SK-N-SH (cell line): ENCODE data around the gene KPTN. TPM values are rescaled to one million over a fixed set of nuclear protein-coding genes. Genes with fewer than 3 reads are reported as not detected.

Experiments used
- CTCF ChIA-PET: fragments of 300-600, 350-600 bp; formaldehyde crosslinking; extraction: SDS; loops from one replicate; lab custom pipeline; 2021; lab: Yijun Ruan, JAX
- POLR2A ChIA-PET: fragments of 350-600 bp; sonication (Branson Sonifier 250); formaldehyde crosslinking; extraction: SDS; loops from one replicate; lab custom pipeline; 2020; ENCODE audit warnings: antibody characterized with exemption, inconsistent platforms; lab: Yijun Ruan, JAX
- DNase-seq: peaks from one replicate; pipeline ENCODE4 v3.0.0; 2012
- H2AFZ ChIP-seq: fragments of 200-600 bp; sonication (generic); 2 replicates; pipeline ENCODE4 v1.8.1; 2016; ENCODE audit warnings: antibody characterized with exemption, mild to moderate bottlenecking, low read depth
- H3F3A ChIP-seq: fragments of 200-600 bp; sonication (generic); replicated peaks from 2 replicates; pipeline ENCODE3; 2016; ENCODE audit warnings: antibody characterized with exemption, mild to moderate bottlenecking; ENCODE audit not compliant: insufficient read depth
- H3K27ac ChIP-seq, 2 experiments: fragments of 200-500 bp in 1 of 2; fragments of 200-600 bp in 1 of 2; sonication (Bioruptor generic) in 1 of 2; sonication (generic), shearing (Covaris generic) in 1 of 2; 2 replicates each; pipeline versions ENCODE4 v1.5.1 to v1.6.1; 2014 to 2016; ENCODE audit warnings: low read depth in 2 of 2, inconsistent platforms in 1 of 2, low read length in 1 of 2, mild to moderate bottlenecking in 1 of 2, mixed read lengths in 1 of 2
- H3K27me3 ChIP-seq: fragments of 200-600 bp; sonication (generic), shearing (Covaris generic); 2 replicates; pipeline ENCODE4 v1.6.1; 2016; ENCODE audit warnings: mixed run types; ENCODE audit not compliant: insufficient read depth
- H3K36me3 ChIP-seq, 2 experiments: fragments of 200-500 bp in 1 of 2; fragments of 200-600 bp in 1 of 2; sonication (Bioruptor generic) in 1 of 2; sonication (generic) in 1 of 2; replicated peaks in 1 of 2; 2 replicates each; pipeline versions ENCODE3 to v1.5.1; 2014 to 2016; ENCODE audit warnings: low read length in 1 of 2, mild to moderate bottlenecking in 1 of 2; ENCODE audit not compliant: insufficient read depth in 2 of 2, control insufficient read depth in 1 of 2
- H3K4me1 ChIP-seq, 2 experiments: fragments of 200-500 bp in 1 of 2; fragments of 200-600 bp in 1 of 2; sonication (Bioruptor generic) in 1 of 2; sonication (generic), shearing (Covaris generic) in 1 of 2; 2 replicates each; pipeline versions ENCODE4 v1.5.1 to v1.6.1; 2014 to 2016; ENCODE audit warnings: low read depth in 1 of 2, low read length in 1 of 2, mixed run types in 1 of 2; ENCODE audit not compliant: insufficient read depth in 2 of 2, control insufficient read depth in 1 of 2
- H3K4me2 ChIP-seq: fragments of 200-600 bp; sonication (generic), shearing (Covaris generic); 2 replicates; pipeline ENCODE4 v1.6.1; 2017; ENCODE audit warnings: mixed run types
- H3K4me3 ChIP-seq, 2 experiments: fragments of 200-500 bp in 1 of 2; fragments of 200-600 bp in 1 of 2; sonication (Bioruptor generic) in 1 of 2; sonication (generic), shearing (Covaris generic) in 1 of 2; 2 replicates each; pipeline versions ENCODE4 v1.5.1 to v1.8.1; 2014 to 2016; ENCODE audit warnings: low read depth in 2 of 2, inconsistent platforms in 1 of 2, low read length in 1 of 2, mild to moderate bottlenecking in 1 of 2, mixed read lengths in 1 of 2, moderate library complexity in 1 of 2
- H3K79me2 ChIP-seq: fragments of 200-600 bp; sonication (generic); 2 replicates; pipeline ENCODE4 v1.8.1; 2017; ENCODE audit warnings: mild to moderate bottlenecking; ENCODE audit not compliant: insufficient read depth
- H3K9ac ChIP-seq: fragments of 200-600 bp; sonication (generic); 2 replicates; pipeline ENCODE4 v1.6.1; 2017; ENCODE audit warnings: mixed run types
- H3K9me2 ChIP-seq: fragments of 200-600 bp; sonication (generic); 2 replicates; pipeline ENCODE4 v1.6.1; 2017; ENCODE audit warnings: mixed run types
- H3K9me3 ChIP-seq: fragments of 200-600 bp; sonication (generic); 2 replicates; pipeline ENCODE4 v1.6.1; 2017; ENCODE audit warnings: mixed run types, mild to moderate bottlenecking, moderate library complexity
- H4K20me1 ChIP-seq: fragments of 200-600 bp; sonication (generic); 2 replicates; pipeline ENCODE4 v1.6.1; 2017; ENCODE audit warnings: mild to moderate bottlenecking, mixed run types; ENCODE audit not compliant: insufficient read depth
- CTCF ChIP-seq: fragments of 200-600 bp; sonication (generic); IDR thresholded peaks from 2 replicates; pipeline ENCODE4 v1.6.1; 2017; ENCODE audit warnings: antibody characterized with exemption, mild to moderate bottlenecking, moderate library complexity
- ELF1 ChIP-seq: IDR thresholded peaks from 2 replicates; pipeline ENCODE4 v1.4.0; 2012
- FOSL2 ChIP-seq: IDR thresholded peaks from 2 replicates; pipeline ENCODE4 v1.4.0; 2012; ENCODE audit warnings: low read depth, mild to moderate bottlenecking, moderate library complexity, borderline replicate concordance
- FOXJ3 ChIP-seq: sonication (generic); formaldehyde crosslinking; IDR thresholded peaks from 2 replicates; pipeline ENCODE4 v1.5.1; 2020; ENCODE audit warnings: mild to moderate bottlenecking, missing genetic modification reagents
- FOXM1 ChIP-seq: IDR thresholded peaks from 2 replicates; pipeline ENCODE4 v1.4.0; 2012; ENCODE audit warnings: low read depth, mild to moderate bottlenecking
- GABPA ChIP-seq: IDR thresholded peaks from 2 replicates; pipeline ENCODE4 v1.4.0; 2012; ENCODE audit warnings: low read depth, mild to moderate bottlenecking
- MEF2A ChIP-seq: IDR thresholded peaks from 2 replicates; pipeline ENCODE4 v1.4.0; 2012; ENCODE audit warnings: low read depth, borderline replicate concordance
- MXI1 ChIP-seq: IDR thresholded peaks from 2 replicates; pipeline ENCODE4 v1.6.1; 2012; ENCODE audit warnings: mild to moderate bottlenecking, low read depth, low read length, improper control_type of control experiment
- NRF1 ChIP-seq: IDR thresholded peaks from 2 replicates; pipeline ENCODE4 v1.6.1; 2012; ENCODE audit warnings: low read depth, mild to moderate bottlenecking, low read length
- POLR2AphosphoS5 ChIP-seq: IDR thresholded peaks from 2 replicates; pipeline ENCODE4 v1.6.1; 2012; ENCODE audit warnings: low read depth, low read length
- RAD21 ChIP-seq: IDR thresholded peaks from 2 replicates; pipeline ENCODE4 v1.6.1; 2012; ENCODE audit warnings: mild to moderate bottlenecking, low read length
- RXRA ChIP-seq: IDR thresholded peaks from 2 replicates; pipeline ENCODE4 v1.4.0; 2012; ENCODE audit warnings: low read depth, mild to moderate bottlenecking, borderline replicate concordance
- SIN3A ChIP-seq: IDR thresholded peaks from 2 replicates; pipeline ENCODE4 v1.6.1; 2012; ENCODE audit warnings: low read depth, mild to moderate bottlenecking, low read length, moderate library complexity, borderline replicate concordance
- TEAD4 ChIP-seq: IDR thresholded peaks from 2 replicates; pipeline ENCODE4 v1.4.0; 2012; ENCODE audit warnings: mild to moderate bottlenecking, borderline replicate concordance; ENCODE audit not compliant: insufficient read depth
- YY1 ChIP-seq: IDR thresholded peaks from 2 replicates; pipeline ENCODE4 v1.4.0; 2012; ENCODE audit warnings: low read depth, mild to moderate bottlenecking
- WGBS: methylation state at CpG from one replicate; pipeline ENCODE4 v1.1.6; 2017; ENCODE audit warnings: low lambda C conversion rate; 5-methylcytosine and 5-hydroxymethylcytosine counted together
- polyA plus RNA-seq, 3 experiments: library from polyadenylated mRNA; depleted of rRNA; stranded (reverse); fragments of >200 nt; gene quantifications; 2 replicates each; pipeline ENCODE4 v1.2.3, GENCODE V29; 2012
- TF ChIP-seq, protein P1 (sequence below): fragments of 150-350 bp; IDR thresholded peaks from 2 replicates; pipeline ENCODE4 v1.6.1; 2017; ENCODE audit warnings: antibody characterized with exemption, low read length, low read depth, borderline replicate concordance
- TF ChIP-seq, protein P2 (sequence below): IDR thresholded peaks from 2 replicates; pipeline ENCODE4 v1.6.1; 2012; ENCODE audit warnings: mild to moderate bottlenecking, low read depth, low read length, moderate library complexity
- TF ChIP-seq, protein P3 (sequence below): IDR thresholded peaks from 2 replicates; pipeline ENCODE4 v1.4.0; 2012; ENCODE audit warnings: low read depth, borderline replicate concordance
- TF ChIP-seq, protein P4 (sequence below): IDR thresholded peaks from 2 replicates; pipeline ENCODE4 v1.4.0; 2012; ENCODE audit warnings: low read depth, borderline replicate concordance

KPTN gene
- polyA plus RNA-seq, 1 of the 3 experiments (the other 2 are of a cell fraction): 15.8 TPM

DNA sequence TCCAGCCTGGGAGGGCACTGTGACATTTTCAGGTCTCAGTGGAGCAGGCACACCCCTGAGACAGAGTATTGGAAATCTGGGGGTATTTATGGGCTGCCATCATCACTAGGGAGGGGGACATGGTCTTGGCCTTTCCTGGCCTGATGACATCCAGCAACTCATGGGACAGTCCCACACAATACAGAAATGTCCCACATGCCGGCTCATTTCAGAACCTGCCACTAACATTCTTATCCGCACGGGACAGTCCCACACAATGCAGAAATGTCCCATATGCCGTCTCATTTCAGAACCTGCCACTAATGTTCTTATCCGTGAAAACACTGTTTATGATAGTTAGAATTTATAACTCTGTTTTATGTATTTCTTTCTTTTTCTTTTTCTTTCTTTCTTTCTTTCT is 22.1 kb downstream of the KPTN start:
- H3K27me3 ChIP-seq: no peaks in the 10 kb centered on the region; the same call in 1 of the 2 replicates
- no peaks in the 10 kb centered on the region for H3K36me3 ChIP-seq
- ChIA-PET POLR2A (no interaction called here), CTCF (interaction anchor here (1.3 kb wide), 1 partner anchor 25 kb away, joined by 4 read pairs; no protein-coding TSS in a partner anchor)
- no peak overlapping the region for H3K4me2 ChIP-seq
- H3F3A ChIP-seq: no peaks in the 10 kb centered on the region
- no peak for DNase-seq
- no peaks in the 10 kb centered on the region for H3K9me3 ChIP-seq
- H4K20me1 ChIP-seq: no peaks in the 10 kb centered on the region
- no peak overlapping the region for H2AFZ ChIP-seq
- H3K4me3 ChIP-seq: no peak overlapping the region
- TF ChIP-seq FOSL2: no peak
- TF ChIP-seq, protein P1, sequence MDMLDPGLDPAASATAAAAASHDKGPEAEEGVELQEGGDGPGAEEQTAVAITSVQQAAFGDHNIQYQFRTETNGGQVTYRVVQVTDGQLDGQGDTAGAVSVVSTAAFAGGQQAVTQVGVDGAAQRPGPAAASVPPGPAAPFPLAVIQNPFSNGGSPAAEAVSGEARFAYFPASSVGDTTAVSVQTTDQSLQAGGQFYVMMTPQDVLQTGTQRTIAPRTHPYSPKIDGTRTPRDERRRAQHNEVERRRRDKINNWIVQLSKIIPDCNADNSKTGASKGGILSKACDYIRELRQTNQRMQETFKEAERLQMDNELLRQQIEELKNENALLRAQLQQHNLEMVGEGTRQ: no peak
- no peak for TF ChIP-seq TEAD4
- TF ChIP-seq, all 33 proteins: peak for 0
- Histone ChIP-seq H3K4me1 (no peaks in the 10 kb centered on the region; a peak in 1 of 4 replicates), H3K27ac (no peak overlapping the region), H3K79me2 (no peaks in the 10 kb centered on the region), H3K9ac (no peak overlapping the region), H3K9me2 (no peaks in the 10 kb centered on the region)
- 80% methylated on average over 5 of the region's 5 CpGs for WGBS

- WGBS: 85% methylated on average over 14 of the region's 14 CpGs
- Histone ChIP-seq H3K27me3 (no peaks in the 10 kb centered on the region; the same call in 1 of the 2 replicates), H3K9ac (no peak overlapping the region), H3K4me3 (no peak overlapping the region), H3K9me3 (no peaks in the 10 kb centered on the region), H3F3A (no peaks in the 10 kb centered on the region), H3K4me1 (no peaks in the 10 kb centered on the region), H3K9me2 (no peaks in the 10 kb centered on the region), H3K4me2 (no peak overlapping the region), H3K79me2 (no peaks in the 10 kb centered on the region), H3K36me3 (no peaks in the 10 kb centered on the region), H4K20me1 (no peaks in the 10 kb centered on the region), H3K27ac (no peak overlapping the region), H2AFZ (no peak overlapping the region)
- ChIA-PET CTCF (interaction anchor here (1.0 to 1.1 kb wide), 2 partner anchors 9 to 23 kb away, joined by 3 read pairs; no protein-coding TSS in a partner anchor), POLR2A (no interaction called here)
- TF ChIP-seq FOXM1 (no peak), MEF2A (no peak), CTCF (no peak), FOXJ3 (CRISPR knock-in tag) (no peak), GABPA (no peak), MXI1 (no peak), POLR2AphosphoS5 (no peak), RAD21 (no peak), RXRA (no peak), ELF1 (no peak), SIN3A (no peak), NRF1 (no peak), YY1 (no peak), FOSL2 (no peak)
- TF ChIP-seq, protein P2, sequence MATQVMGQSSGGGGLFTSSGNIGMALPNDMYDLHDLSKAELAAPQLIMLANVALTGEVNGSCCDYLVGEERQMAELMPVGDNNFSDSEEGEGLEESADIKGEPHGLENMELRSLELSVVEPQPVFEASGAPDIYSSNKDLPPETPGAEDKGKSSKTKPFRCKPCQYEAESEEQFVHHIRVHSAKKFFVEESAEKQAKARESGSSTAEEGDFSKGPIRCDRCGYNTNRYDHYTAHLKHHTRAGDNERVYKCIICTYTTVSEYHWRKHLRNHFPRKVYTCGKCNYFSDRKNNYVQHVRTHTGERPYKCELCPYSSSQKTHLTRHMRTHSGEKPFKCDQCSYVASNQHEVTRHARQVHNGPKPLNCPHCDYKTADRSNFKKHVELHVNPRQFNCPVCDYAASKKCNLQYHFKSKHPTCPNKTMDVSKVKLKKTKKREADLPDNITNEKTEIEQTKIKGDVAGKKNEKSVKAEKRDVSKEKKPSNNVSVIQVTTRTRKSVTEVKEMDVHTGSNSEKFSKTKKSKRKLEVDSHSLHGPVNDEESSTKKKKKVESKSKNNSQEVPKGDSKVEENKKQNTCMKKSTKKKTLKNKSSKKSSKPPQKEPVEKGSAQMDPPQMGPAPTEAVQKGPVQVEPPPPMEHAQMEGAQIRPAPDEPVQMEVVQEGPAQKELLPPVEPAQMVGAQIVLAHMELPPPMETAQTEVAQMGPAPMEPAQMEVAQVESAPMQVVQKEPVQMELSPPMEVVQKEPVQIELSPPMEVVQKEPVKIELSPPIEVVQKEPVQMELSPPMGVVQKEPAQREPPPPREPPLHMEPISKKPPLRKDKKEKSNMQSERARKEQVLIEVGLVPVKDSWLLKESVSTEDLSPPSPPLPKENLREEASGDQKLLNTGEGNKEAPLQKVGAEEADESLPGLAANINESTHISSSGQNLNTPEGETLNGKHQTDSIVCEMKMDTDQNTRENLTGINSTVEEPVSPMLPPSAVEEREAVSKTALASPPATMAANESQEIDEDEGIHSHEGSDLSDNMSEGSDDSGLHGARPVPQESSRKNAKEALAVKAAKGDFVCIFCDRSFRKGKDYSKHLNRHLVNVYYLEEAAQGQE: no peak
- TF ChIP-seq, protein P3, sequence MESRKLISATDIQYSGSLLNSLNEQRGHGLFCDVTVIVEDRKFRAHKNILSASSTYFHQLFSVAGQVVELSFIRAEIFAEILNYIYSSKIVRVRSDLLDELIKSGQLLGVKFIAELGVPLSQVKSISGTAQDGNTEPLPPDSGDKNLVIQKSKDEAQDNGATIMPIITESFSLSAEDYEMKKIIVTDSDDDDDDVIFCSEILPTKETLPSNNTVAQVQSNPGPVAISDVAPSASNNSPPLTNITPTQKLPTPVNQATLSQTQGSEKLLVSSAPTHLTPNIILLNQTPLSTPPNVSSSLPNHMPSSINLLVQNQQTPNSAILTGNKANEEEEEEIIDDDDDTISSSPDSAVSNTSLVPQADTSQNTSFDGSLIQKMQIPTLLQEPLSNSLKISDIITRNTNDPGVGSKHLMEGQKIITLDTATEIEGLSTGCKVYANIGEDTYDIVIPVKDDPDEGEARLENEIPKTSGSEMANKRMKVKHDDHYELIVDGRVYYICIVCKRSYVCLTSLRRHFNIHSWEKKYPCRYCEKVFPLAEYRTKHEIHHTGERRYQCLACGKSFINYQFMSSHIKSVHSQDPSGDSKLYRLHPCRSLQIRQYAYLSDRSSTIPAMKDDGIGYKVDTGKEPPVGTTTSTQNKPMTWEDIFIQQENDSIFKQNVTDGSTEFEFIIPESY: no peak
- TF ChIP-seq, protein P4, sequence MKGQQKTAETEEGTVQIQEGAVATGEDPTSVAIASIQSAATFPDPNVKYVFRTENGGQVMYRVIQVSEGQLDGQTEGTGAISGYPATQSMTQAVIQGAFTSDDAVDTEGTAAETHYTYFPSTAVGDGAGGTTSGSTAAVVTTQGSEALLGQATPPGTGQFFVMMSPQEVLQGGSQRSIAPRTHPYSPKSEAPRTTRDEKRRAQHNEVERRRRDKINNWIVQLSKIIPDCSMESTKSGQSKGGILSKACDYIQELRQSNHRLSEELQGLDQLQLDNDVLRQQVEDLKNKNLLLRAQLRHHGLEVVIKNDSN: no peak
- DNase-seq: no peak
These were observed 24.5 kb downstream of the KPTN start for GRCh38 chr19:47459477-47459876.
